Cerebellar cortex (tissue), 1 donor: ENCODE results near the gene ITGB4.

Experiments
- DNase-seq: peaks from one replicate; pipeline ENCODE4 v3.0.0-alpha.2; 2015; ENCODE audit warnings: low spot score

The ITGB4 gene

GRCh38 chr17:75697651-75698291 is 23.5 kb upstream of the ITGB4 start:
- DNase-seq: no peak

- DNase-seq: no peak
Measured at GRCh38 chr17:75698659-75699058, 22.6 kb upstream of the ITGB4 start.

- DNase-seq: no peak
Measured at GRCh38 chr17:75701288-75701687, 20.0 kb upstream of the ITGB4 start.

GRCh38 chr17:75703191-75703590 is 18.1 kb upstream of the ITGB4 start:
- DNase-seq: no peak

- DNase-seq: no peak
Measured at GRCh38 chr17:75703591-75703990, 17.7 kb upstream of the ITGB4 start.

GRCh38 chr17:75704963-75705875 is 16.0 kb upstream of the ITGB4 start:
- no peak for DNase-seq

GRCh38 chr17:75706042-75706728 is 15.1 kb upstream of the ITGB4 start:
- DNase-seq: no peak

GRCh38 chr17:75707079-75707571 is 14.1 kb upstream of the ITGB4 start:
- no peak for DNase-seq

- DNase-seq: no peak
Measured at GRCh38 chr17:75712446-75712845, 8.8 kb upstream of the ITGB4 start.

GRCh38 chr17:75719732-75720131 is 1.5 kb upstream of the ITGB4 start:
- no peak for DNase-seq

- DNase-seq: no peak
Measured at GRCh38 chr17:75721463-75722011, 278 bp downstream of the ITGB4 start.

- DNase-seq: no peak
Measured at GRCh38 chr17:75722076-75722475, 817 bp downstream of the ITGB4 start.

- DNase-seq: no peak
Measured at GRCh38 chr17:75722542-75723095, 1.4 kb downstream of the ITGB4 start.

- DNase-seq: no peak
Measured at GRCh38 chr17:75723171-75723930, 2.1 kb downstream of the ITGB4 start.

- DNase-seq: no peak
Measured at GRCh38 chr17:75724016-75725003, 3.1 kb downstream of the ITGB4 start.

GRCh38 chr17:75725504-75725903 is 4.2 kb downstream of the ITGB4 start:
- DNase-seq: no peak

- no peak for DNase-seq
Measured at GRCh38 chr17:75727391-75727790, 6.1 kb downstream of the ITGB4 start.

- DNase-seq: no peak
Measured at GRCh38 chr17:75729351-75729750, 8.1 kb downstream of the ITGB4 start.

- DNase-seq: no peak
Measured at GRCh38 chr17:75730065-75730464, 8.8 kb downstream of the ITGB4 start.
